Activated T-helper 2 cell treated with anti-CD3 and anti-CD28 coated beads, Interferon-gamma antibody, Interleukin-2, Interleukin-4, amounts not matched to agents 10 μg/mL and 5 μg/mL and 100 μg/mL, durations not matched to agents 14 hours and 24 hours and 36 hours (primary cell): ENCODE measurements around the gene TCAP. TPM values are rescaled to one million over a fixed set of nuclear protein-coding genes. Genes with fewer than 3 reads are reported as not detected.

Source experiments
- DNase-seq: peaks from one replicate; pipeline ENCODE4 v3.0.0; 2021; ENCODE audit warnings: low spot score
- H3K27ac Mint-ChIP-seq: one replicate; pipeline ENCODE4 v1.8.0; 2021; ENCODE audit warnings: mixed read lengths
- H3K27me3 Mint-ChIP-seq: one replicate; pipeline ENCODE4 v1.8.0; 2021; ENCODE audit warnings: low read depth, mixed read lengths
- H3K36me3 Mint-ChIP-seq: one replicate; pipeline ENCODE4 v1.8.0; 2021; ENCODE audit warnings: low read depth, mixed read lengths
- H3K4me1 Mint-ChIP-seq: one replicate; pipeline ENCODE4 v1.8.0; 2021; ENCODE audit warnings: low read depth, mixed read lengths
- H3K4me3 Mint-ChIP-seq: one replicate; pipeline ENCODE4 v1.8.0; 2021; ENCODE audit warnings: low read depth, mild to moderate bottlenecking, moderate library complexity, mixed read lengths
- H3K9me3 Mint-ChIP-seq: one replicate; pipeline ENCODE4 v1.8.0; 2021; ENCODE audit warnings: mixed read lengths
- intact Hi-C: fragments of 100-400 bp; cut with micrococcal nuclease; formaldehyde crosslinking; loops from one replicate; pipeline ENCODE4 v1.15.1; 2023
- total RNA-seq: library from RNA; stranded (reverse); gene quantifications from 2 replicates; pipeline ENCODE4 v1.2.3, GENCODE V29; 2022

The TCAP gene
- total RNA-seq, 1 donor from 2014 or later, result 0.87 TPM

DNA sequence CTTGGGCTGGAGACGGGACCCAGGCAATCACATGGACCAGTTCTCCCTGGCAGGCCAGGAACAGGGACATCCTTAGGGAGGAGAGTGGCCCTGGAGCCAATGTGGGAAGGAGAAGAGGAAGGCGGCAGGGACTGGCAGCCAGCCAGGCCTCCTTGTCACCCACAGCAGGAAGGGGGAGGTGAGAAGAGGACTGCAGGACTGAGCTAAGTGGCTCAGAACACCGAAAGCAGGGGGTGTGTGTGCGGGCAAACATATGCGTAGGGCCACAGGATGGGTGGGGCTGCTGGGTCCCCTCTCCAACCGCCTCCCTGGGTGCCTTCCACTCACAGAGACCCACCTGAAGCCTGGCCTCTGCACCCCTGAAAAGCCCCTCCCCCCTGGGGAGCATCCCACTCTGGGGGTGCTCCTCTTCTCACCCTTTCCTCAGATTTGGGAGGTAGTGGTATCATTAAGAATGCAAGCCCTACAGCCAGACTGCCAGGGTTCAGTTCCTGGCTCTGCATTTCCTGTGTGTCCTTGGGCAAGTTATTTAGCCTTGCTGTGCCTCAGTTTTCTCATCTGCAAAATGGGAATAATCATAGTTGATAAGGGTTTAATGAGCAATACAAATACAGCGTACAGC, 11.2 kb downstream of the TCAP start:
- Mint-ChIP-seq H3K36me3 (peaks cover 20% of the 10 kb centered on the region), H3K9me3 (no peaks in the 10 kb centered on the region), H3K4me3 (no peak overlapping the region), H3K4me1 (peaks cover 47% of the 10 kb centered on the region), H3K27ac (peak overlapping the region; percentile 59), H3K27me3 (no peaks in the 10 kb centered on the region)
- peak; percentile 56 for DNase-seq
- intact Hi-C loops, result no loop called here

DNA sequence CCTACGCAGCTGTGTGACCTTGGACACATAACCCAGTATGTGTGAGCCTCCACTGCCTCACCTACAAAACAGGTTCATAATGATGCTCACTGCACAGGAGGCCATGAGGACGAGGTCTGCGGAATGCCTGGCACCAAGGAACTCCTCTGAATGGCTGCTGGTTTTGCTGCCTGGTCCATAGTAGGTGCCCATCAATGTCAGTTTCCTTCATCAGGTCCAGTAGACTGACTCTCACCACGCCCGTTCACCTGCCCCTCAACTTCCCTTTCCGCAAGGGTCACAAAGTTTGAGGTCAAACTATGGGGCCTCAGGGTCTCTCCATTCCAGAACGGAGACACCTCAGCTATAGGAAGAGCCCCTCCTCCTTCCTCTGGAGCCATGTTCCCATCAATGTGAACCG, 11.9 kb downstream of the TCAP start:
- intact Hi-C loops, result no loop called here
- no peak for DNase-seq
- H3K4me1 Mint-ChIP-seq, result peaks cover 45% of the 10 kb centered on the region

GRCh38 chr17:39677542-39678339, 12.6 kb downstream of the TCAP start:
- no peak for DNase-seq
- Mint-ChIP-seq H3K36me3 (peaks cover 20% of the 10 kb centered on the region), H3K4me1 (peaks cover 46% of the 10 kb centered on the region), H3K9me3 (no peaks in the 10 kb centered on the region), H3K27me3 (no peaks in the 10 kb centered on the region), H3K4me3 (no peak overlapping the region), H3K27ac (no peak overlapping the region)
- intact Hi-C loops, result no loop called here

More for the DNA sequence above, 11.9 kb downstream of the TCAP start:
- H3K27ac Mint-ChIP-seq, result no peak overlapping the region
- no peaks in the 10 kb centered on the region for H3K9me3 Mint-ChIP-seq
- no peaks in the 10 kb centered on the region for H3K27me3 Mint-ChIP-seq
- H3K4me3 Mint-ChIP-seq, result no peak overlapping the region
- H3K36me3 Mint-ChIP-seq, result peaks cover 20% of the 10 kb centered on the region

- H3K9me3 Mint-ChIP-seq, result no peaks in the 10 kb centered on the region
- DNase-seq, result no peak
These were observed 13.4 kb downstream of the TCAP start for GRCh38 chr17:39678340-39679116.

DNA sequence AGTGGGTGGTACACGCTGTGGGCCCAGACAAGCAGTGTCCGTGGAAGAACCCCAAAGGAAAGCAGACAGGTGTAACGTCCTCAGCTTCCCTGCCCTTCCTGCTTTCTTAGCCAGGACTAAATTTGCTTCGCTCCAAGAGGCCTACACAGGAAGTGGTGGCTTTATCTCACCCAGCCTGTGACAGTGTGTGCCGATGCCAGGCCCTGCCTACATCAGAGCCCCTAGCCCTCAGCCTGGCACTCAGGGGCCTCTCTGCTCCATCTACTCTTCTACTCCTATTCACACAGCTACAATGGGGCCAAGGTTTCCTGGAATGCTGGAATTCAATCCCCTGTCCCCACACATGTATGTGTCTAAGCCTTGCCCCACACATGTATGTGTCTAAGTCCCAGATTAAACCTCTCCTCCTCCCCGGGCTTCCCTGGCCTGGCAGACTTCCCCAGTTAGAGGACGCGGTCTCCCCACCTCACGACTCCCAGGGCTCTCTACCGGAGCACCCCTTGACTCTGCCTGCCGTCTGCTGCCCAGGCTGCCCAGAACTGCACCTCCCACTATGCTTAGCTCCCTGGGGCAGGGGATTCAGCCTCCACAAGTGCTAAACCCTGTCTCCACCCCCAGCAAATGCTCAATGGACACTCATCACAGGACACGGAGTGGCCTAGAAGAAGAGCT, 14.5 kb downstream of the TCAP start:
- peaks cover 33% of the 10 kb centered on the region for H3K36me3 Mint-ChIP-seq
- H3K27me3 Mint-ChIP-seq, result no peaks in the 10 kb centered on the region
- H3K27ac Mint-ChIP-seq, result peak overlapping the region; percentile 85
- peaks cover 46% of the 10 kb centered on the region for H3K4me1 Mint-ChIP-seq
- no peak overlapping the region for H3K4me3 Mint-ChIP-seq
- intact Hi-C loops, result loop anchor here (10.0 kb wide), 1 partner anchor 85 kb away; no protein-coding TSS in a partner anchor
- H3K9me3 Mint-ChIP-seq, result no peaks in the 10 kb centered on the region
- peak; percentile 35 for DNase-seq

More at GRCh38 chr17:39678340-39679116, 13.4 kb downstream of the TCAP start:
- intact Hi-C loops, result no loop called here
- Mint-ChIP-seq H3K27me3 (no peaks in the 10 kb centered on the region), H3K27ac (peak overlapping the region; percentile 85), H3K4me1 (peaks cover 46% of the 10 kb centered on the region), H3K4me3 (no peak overlapping the region), H3K36me3 (peaks cover 26% of the 10 kb centered on the region)

DNA sequence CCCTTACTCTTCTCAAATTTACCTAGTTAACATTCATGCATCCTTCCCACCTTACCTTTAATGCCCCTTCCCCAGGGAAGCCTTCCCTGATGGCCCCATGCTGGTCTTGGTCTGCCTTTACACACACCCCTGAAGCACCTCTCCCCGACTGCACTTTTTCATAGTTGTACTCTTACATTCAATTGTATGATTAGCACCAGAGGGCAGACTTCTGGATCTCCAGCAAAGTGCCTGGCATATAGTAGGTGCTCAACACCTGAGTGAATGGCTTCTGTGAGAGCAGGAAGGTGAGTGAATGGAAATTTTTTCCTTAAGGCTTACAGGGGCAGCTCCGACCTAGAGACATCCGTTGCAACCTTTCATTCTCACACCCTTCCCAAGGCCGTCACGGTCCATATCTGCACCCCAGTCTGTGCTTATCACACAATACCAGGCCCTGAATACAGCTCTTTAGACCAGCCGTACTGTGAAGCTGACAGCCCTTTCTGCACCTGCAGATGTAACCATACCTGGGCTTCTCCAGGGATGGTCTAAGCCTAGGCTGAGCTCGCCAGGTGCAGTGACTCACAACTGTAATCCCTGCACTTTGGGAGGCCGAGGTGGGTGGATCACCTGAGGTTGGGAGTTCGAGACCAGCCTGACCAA, 18.3 kb downstream of the TCAP start:
- Mint-ChIP-seq H3K4me3 (no peak overlapping the region), H3K36me3 (peaks cover 27% of the 10 kb centered on the region), H3K9me3 (peaks cover 3% of the 10 kb centered on the region), H3K4me1 (peaks cover 30% of the 10 kb centered on the region), H3K27ac (no peak overlapping the region), H3K27me3 (no peaks in the 10 kb centered on the region)
- no peak for DNase-seq
- intact Hi-C loops, result loop anchor here (10.0 kb wide), 1 partner anchor 81 kb away; no protein-coding TSS in a partner anchor

- Mint-ChIP-seq H3K36me3 (peaks cover 31% of the 10 kb centered on the region), H3K4me1 (peaks cover 32% of the 10 kb centered on the region), H3K9me3 (peaks cover 3% of the 10 kb centered on the region), H3K27me3 (no peaks in the 10 kb centered on the region), H3K27ac (no peak overlapping the region), H3K4me3 (no peak overlapping the region)
- DNase-seq, result no peak
- intact Hi-C loops, result loop anchor here (10.0 kb wide), 1 partner anchor 80 kb away; no protein-coding TSS in a partner anchor
These were observed 19.4 kb downstream of the TCAP start for GRCh38 chr17:39684369-39685192.

GRCh38 chr17:39687101-39687545, 22.0 kb downstream of the TCAP start:
- peaks cover 3% of the 10 kb centered on the region for H3K9me3 Mint-ChIP-seq
- H3K36me3 Mint-ChIP-seq, result peaks cover 25% of the 10 kb centered on the region
- peak overlapping the region; percentile 87 for H3K4me3 Mint-ChIP-seq
- DNase-seq, result no peak
- H3K27ac Mint-ChIP-seq, result no peak overlapping the region
- peaks cover 18% of the 10 kb centered on the region for H3K4me1 Mint-ChIP-seq
- H3K27me3 Mint-ChIP-seq, result no peaks in the 10 kb centered on the region
- intact Hi-C loops, result loop anchor here (10.0 kb wide), 1 partner anchor 78 kb away; no protein-coding TSS in a partner anchor

GRCh38 chr17:39687546-39688474, 22.7 kb downstream of the TCAP start, which contains the start of gene PGAP3:
TSS of gene PGAP3 (minus strand) at chr17:39688057. CDS start at chr17:39688014, 43 bp downstream.
- Mint-ChIP-seq H3K9me3 (peaks cover 3% of the 10 kb centered on the region), H3K4me3 (peak within 1 kb of the TSS; percentile 87), H3K36me3 (peaks cover 25% of the 10 kb centered on the region), H3K27ac (peak within 1 kb of the TSS; percentile 92), H3K4me1 (peaks cover 17% of the 10 kb centered on the region), H3K27me3 (no peaks in the 10 kb centered on the region)
- intact Hi-C loops, result loop anchor here (10.0 kb wide), 1 partner anchor 77 kb away; no protein-coding TSS in a partner anchor
- DNase-seq, result peak; percentile 77

GRCh38 chr17:39688475-39688835, 23.3 kb downstream of the TCAP start:
- DNase-seq, result no peak
- H3K27ac Mint-ChIP-seq, result peak overlapping the region; percentile 92
- H3K9me3 Mint-ChIP-seq, result peaks cover 3% of the 10 kb centered on the region
- H3K27me3 Mint-ChIP-seq, result no peaks in the 10 kb centered on the region
- H3K4me1 Mint-ChIP-seq, result peaks cover 17% of the 10 kb centered on the region
- intact Hi-C loops, result loop anchor here (10.0 kb wide), 1 partner anchor 76 kb away; no protein-coding TSS in a partner anchor
- peak overlapping the region; percentile 87 for H3K4me3 Mint-ChIP-seq
- H3K36me3 Mint-ChIP-seq, result peaks cover 20% of the 10 kb centered on the region
